CD14-positive monocyte (primary cell): Measurements from ENCODE around the gene VSTM2L. TPM values are rescaled to one million over a fixed set of nuclear protein-coding genes. Genes with fewer than 3 reads are reported as not detected.

ENCODE experiments used
- DNase-seq, 3 donors: peaks; one replicate each; pipeline ENCODE4 v3.0.0-alpha.2; 2011 to 2022
- H2AFZ ChIP-seq: 2 replicates; pipeline ENCODE4 v1.6.0; 2012; ENCODE audit warnings: mild to moderate bottlenecking, low read depth, low read length, inconsistent platforms; ENCODE audit not compliant: insufficient read depth, poor library complexity, severe bottlenecking
- H3K27ac ChIP-seq, 2 donors: 1 replicate in 1 of 2; 2 replicates in 1 of 2; pipeline ENCODE4 v1.5.1; 2012 to 2013; ENCODE audit warnings: low read length in 2 of 2, control low read depth in 1 of 2, inconsistent platforms in 1 of 2, low read depth in 1 of 2, mild to moderate bottlenecking in 1 of 2
- H3K27me3 ChIP-seq, 2 donors: one replicate each; pipeline versions ENCODE4 v1.6.0 to v1.6.1; 2011 to 2013; ENCODE audit warnings: low read length in 2 of 2; ENCODE audit not compliant: control insufficient read depth in 2 of 2, insufficient read depth in 2 of 2
- H3K36me3 ChIP-seq, 2 donors: replicated peaks in 1 of 2; 1 replicate in 1 of 2; 2 replicates in 1 of 2; pipeline versions ENCODE4 v1.5.1 to v1.6.1; 2012 to 2013; ENCODE audit warnings: low read length in 2 of 2, control low read depth in 1 of 2, inconsistent platforms in 1 of 2, mild to moderate bottlenecking in 1 of 2; ENCODE audit not compliant: insufficient read depth in 2 of 2, control insufficient read depth in 1 of 2
- H3K4me1 ChIP-seq, 2 donors: 1 replicate in 1 of 2; 2 replicates in 1 of 2; pipeline versions ENCODE4 v1.5.1 to v1.6.1; 2012 to 2013; ENCODE audit warnings: low read length in 2 of 2, control low read depth in 1 of 2, inconsistent platforms in 1 of 2, mild to moderate bottlenecking in 1 of 2, moderate library complexity in 1 of 2; ENCODE audit not compliant: insufficient read depth in 2 of 2, control insufficient read depth in 1 of 2
- H3K4me2 ChIP-seq: replicated peaks from 2 replicates; pipeline ENCODE3; 2012; ENCODE audit warnings: low read length, moderate library complexity, mild to moderate bottlenecking; ENCODE audit not compliant: poor library complexity, severe bottlenecking; ENCODE audit errors: extremely low read depth
- H3K4me3 ChIP-seq, 3 experiments: fragments of 200-600 bp in 1 of 3; sonication (generic) in 1 of 3; replicated peaks in 1 of 3; 1 replicate in 2 of 3; 2 replicates in 1 of 3; pipeline ENCODE4 v1.5.1; 2011 to 2013; ENCODE audit warnings: low read length in 3 of 3, mild to moderate bottlenecking in 3 of 3, control low read depth in 2 of 3, low read depth in 2 of 3, inconsistent platforms in 1 of 3, moderate library complexity in 1 of 3
- H3K79me2 ChIP-seq: 2 replicates; pipeline ENCODE4 v1.6.0; 2012; ENCODE audit warnings: mild to moderate bottlenecking, control low read depth, inconsistent platforms, low read length, moderate library complexity; ENCODE audit not compliant: insufficient read depth
- H3K9ac ChIP-seq: 2 replicates; pipeline ENCODE4 v1.6.0; 2017; ENCODE audit warnings: low read length, mild to moderate bottlenecking; ENCODE audit not compliant: insufficient read depth, poor library complexity, severe bottlenecking
- H3K9me3 ChIP-seq, 2 donors: replicated peaks in 1 of 2; 1 replicate in 1 of 2; 2 replicates in 1 of 2; pipeline versions ENCODE4 v1.5.1 to v1.6.1; 2012 to 2013; ENCODE audit warnings: low read length in 2 of 2, control low read depth in 1 of 2; ENCODE audit not compliant: control insufficient read depth in 1 of 2, insufficient read depth in 1 of 2
- H4K20me1 ChIP-seq: 2 replicates; pipeline ENCODE4 v1.6.0; 2012; ENCODE audit warnings: mild to moderate bottlenecking, low read length, control low read depth, moderate library complexity; ENCODE audit not compliant: insufficient read depth
- H3K27ac Mint-ChIP-seq, 7 donors: one replicate each; pipeline ENCODE4 v1.8.0; 2020; ENCODE audit warnings: mild to moderate bottlenecking in 7 of 7, mixed read lengths in 7 of 7, moderate library complexity in 6 of 7, inconsistent platforms in 2 of 7
- H3K27me3 Mint-ChIP-seq, 3 donors: one replicate each; pipeline ENCODE4 v1.8.0; 2021 to 2022; ENCODE audit warnings: low read depth in 3 of 3, mild to moderate bottlenecking in 3 of 3, mixed read lengths in 3 of 3, moderate library complexity in 3 of 3, inconsistent platforms in 1 of 3
- H3K36me3 Mint-ChIP-seq, 2 donors: one replicate each; pipeline ENCODE4 v1.8.0; 2020; ENCODE audit warnings: mixed read lengths in 2 of 2, inconsistent platforms in 1 of 2, mild to moderate bottlenecking in 1 of 2
- H3K4me1 Mint-ChIP-seq: one replicate; pipeline ENCODE4 v1.8.0; 2020; ENCODE audit warnings: mild to moderate bottlenecking, mixed read lengths
- H3K4me3 Mint-ChIP-seq, 2 donors: one replicate each; pipeline ENCODE4 v1.8.0; 2020; ENCODE audit warnings: mild to moderate bottlenecking in 2 of 2, mixed read lengths in 2 of 2, moderate library complexity in 1 of 2
- H3K9me3 Mint-ChIP-seq, 7 donors: one replicate each; pipeline ENCODE4 v1.8.0; 2020 to 2022; ENCODE audit warnings: mixed read lengths in 7 of 7, mild to moderate bottlenecking in 6 of 7, moderate library complexity in 6 of 7, inconsistent platforms in 2 of 7
- WGBS: methylation state at CpG from one replicate; pipeline ENCODE4 v1.1.5; 2013; ENCODE audit warnings: missing lambda C conversion rate; ENCODE audit not compliant: insufficient coverage; 5-methylcytosine and 5-hydroxymethylcytosine counted together
- intact Hi-C, 2 donors: fragments of 100-400 bp; cut with micrococcal nuclease; formaldehyde crosslinking; loops; one replicate each; pipeline versions ENCODE4 v1.15.0 to v1.15.1; 2023
- polyA plus RNA-seq, 3 donors: library from polyadenylated mRNA; depleted of rRNA in 1 of 3; unstranded in 2 of 3; stranded (reverse) in 1 of 3; fragments of 300-500 nt in 2 of 3; fragments of >200 nt in 1 of 3; fragmentation: Illumina TruSeq in 2 of 3; gene quantifications; 1 replicate in 2 of 3; 2 replicates in 1 of 3; pipeline ENCODE4 v1.2.3, GENCODE V29; 2012 to 2021
- TF ChIP-seq, protein P1 (sequence below): fragments of 200-600 bp; IDR thresholded peaks from one replicate; pipeline ENCODE4 v1.8.0; 2022; ENCODE audit warnings: antibody characterized with exemption, mild to moderate bottlenecking

VSTM2L gene
- polyA plus RNA-seq, 3 donors = not detected

DNA sequence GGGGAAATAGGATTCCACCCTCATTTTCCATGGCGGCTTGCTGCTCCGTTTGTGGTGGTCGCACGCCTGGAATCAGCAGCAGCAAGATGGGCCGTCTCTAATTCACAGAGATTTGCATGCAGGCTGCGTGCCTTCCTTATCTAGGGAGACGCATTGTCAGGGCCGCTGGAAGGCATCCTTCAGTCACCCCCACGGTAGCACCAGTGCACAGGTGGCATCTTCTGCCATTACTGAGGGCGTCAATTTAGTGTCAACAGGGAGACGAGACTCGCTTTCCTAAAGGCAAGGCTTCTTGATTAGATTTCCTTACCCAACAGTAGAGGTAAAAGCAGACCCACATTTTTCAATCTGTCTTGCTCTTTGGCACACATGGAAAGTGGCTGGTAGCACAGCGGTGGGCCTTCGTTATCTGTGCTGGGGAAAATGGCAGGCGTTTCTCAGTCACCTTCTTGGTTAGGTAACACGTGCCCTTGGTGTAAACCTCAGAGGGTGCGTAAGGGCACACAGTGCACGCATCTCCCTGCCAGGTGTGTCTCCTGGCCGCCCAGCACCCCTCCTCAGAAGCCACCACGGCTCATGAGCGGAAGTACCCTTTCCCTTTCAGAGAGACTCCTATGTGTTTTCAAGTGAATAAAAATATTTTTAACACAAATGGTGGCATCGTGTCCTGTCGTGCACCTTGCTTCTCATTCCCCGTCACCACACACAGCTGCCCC, 27.3 kb upstream of the VSTM2L start:
- Mint-ChIP-seq H3K36me3 (peaks cover 32 to 44% of the 10 kb centered on the region in 2 donors), H3K27me3 (peaks cover 0 to under 1% (median 0%) of the 10 kb centered on the region in 3 donors), H3K27ac (no peak overlapping the region), H3K4me3 (no peak overlapping the region), H3K4me1 (no peaks in the 10 kb centered on the region), H3K9me3 (no peaks in the 10 kb centered on the region)
- Histone ChIP-seq H2AFZ (no peak overlapping the region), H3K27me3 (no peaks in the 10 kb centered on the region), H3K4me3 (no peak overlapping the region), H4K20me1 (no peaks in the 10 kb centered on the region), H3K4me1 (no peaks in the 10 kb centered on the region), H3K4me2 (no peak overlapping the region), H3K36me3 (peaks cover 29 to 51% of the 10 kb centered on the region in 2 donors), H3K79me2 (no peaks in the 10 kb centered on the region), H3K9me3 (no peaks in the 10 kb centered on the region), H3K27ac (no peak overlapping the region), H3K9ac (no peak overlapping the region)
- intact Hi-C loops = no loop called here
- DNase-seq = no peak
- WGBS = over 99% methylated on average over 17 of the region's 24 CpGs
- TF ChIP-seq, protein P1, sequence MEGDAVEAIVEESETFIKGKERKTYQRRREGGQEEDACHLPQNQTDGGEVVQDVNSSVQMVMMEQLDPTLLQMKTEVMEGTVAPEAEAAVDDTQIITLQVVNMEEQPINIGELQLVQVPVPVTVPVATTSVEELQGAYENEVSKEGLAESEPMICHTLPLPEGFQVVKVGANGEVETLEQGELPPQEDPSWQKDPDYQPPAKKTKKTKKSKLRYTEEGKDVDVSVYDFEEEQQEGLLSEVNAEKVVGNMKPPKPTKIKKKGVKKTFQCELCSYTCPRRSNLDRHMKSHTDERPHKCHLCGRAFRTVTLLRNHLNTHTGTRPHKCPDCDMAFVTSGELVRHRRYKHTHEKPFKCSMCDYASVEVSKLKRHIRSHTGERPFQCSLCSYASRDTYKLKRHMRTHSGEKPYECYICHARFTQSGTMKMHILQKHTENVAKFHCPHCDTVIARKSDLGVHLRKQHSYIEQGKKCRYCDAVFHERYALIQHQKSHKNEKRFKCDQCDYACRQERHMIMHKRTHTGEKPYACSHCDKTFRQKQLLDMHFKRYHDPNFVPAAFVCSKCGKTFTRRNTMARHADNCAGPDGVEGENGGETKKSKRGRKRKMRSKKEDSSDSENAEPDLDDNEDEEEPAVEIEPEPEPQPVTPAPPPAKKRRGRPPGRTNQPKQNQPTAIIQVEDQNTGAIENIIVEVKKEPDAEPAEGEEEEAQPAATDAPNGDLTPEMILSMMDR = no peak

GRCh38 chr20:37876863-37877262, 26.1 kb upstream of the VSTM2L start:
- intact Hi-C loops = no loop called here
- WGBS = 95% methylated on average over 4 of the region's 7 CpGs
- Histone ChIP-seq H4K20me1 (no peaks in the 10 kb centered on the region), H3K9me3 (no peaks in the 10 kb centered on the region), H3K36me3 (peaks cover 17 to 38% of the 10 kb centered on the region in 2 donors), H3K27me3 (no peaks in the 10 kb centered on the region), H3K4me3 (no peak overlapping the region), H3K4me2 (no peak overlapping the region), H3K27ac (no peak overlapping the region), H3K9ac (no peak overlapping the region), H2AFZ (no peak overlapping the region), H3K79me2 (no peaks in the 10 kb centered on the region), H3K4me1 (no peaks in the 10 kb centered on the region)
- DNase-seq = no peak
- Mint-ChIP-seq H3K4me1 (no peaks in the 10 kb centered on the region), H3K9me3 (no peaks in the 10 kb centered on the region), H3K36me3 (peaks cover 23 to 33% of the 10 kb centered on the region in 2 donors), H3K4me3 (no peak overlapping the region), H3K27ac (no peak overlapping the region), H3K27me3 (peaks cover 0 to 2% (median 0%) of the 10 kb centered on the region in 3 donors)
- TF ChIP-seq, protein P1 = no peak
